Endothelial cell of umbilical vein (primary cell): ENCODE results near the gene MCTP1. TPM values are rescaled to one million over a fixed set of nuclear protein-coding genes. Genes with fewer than 3 reads are reported as not detected.

ENCODE experiments used
- BruUV-seq: library from RNA; stranded (reverse); fragments of 400-500 nt; replicated peaks from 2 replicates; lab custom pipeline; 2021; lab: Mats Ljungman, UMichigan
- CTCF ChIA-PET: fragments of 300-600, 350-600 bp; sonication (Branson Sonifier 250); formaldehyde crosslinking; loops from one replicate; lab custom pipeline; 2021; ENCODE audit warnings: antibody characterized with exemption, inconsistent platforms; lab: Charles Lee
- POLR2A ChIA-PET: fragments of 300-600, 350-600 bp; sonication (Branson Sonifier 250); formaldehyde crosslinking; loops from one replicate; lab custom pipeline; 2021; ENCODE audit warnings: antibody characterized with exemption, inconsistent platforms; lab: Charles Lee
- DNase-seq: peaks from one replicate; pipeline ENCODE4 v3.0.0-alpha.2; 2011; ENCODE audit warnings: low read depth, low spot score
- FAIRE-seq: peaks from 2 replicates; lab custom pipeline; 2011; peaks lifted over from hg19 to GRCh38; lab: Jason Lieb, UNC
- H2AFZ ChIP-seq: 2 replicates; pipeline ENCODE4 v1.6.0; 2012; ENCODE audit warnings: low read depth, low read length, control low read depth, inconsistent platforms
- H3K27ac ChIP-seq: 2 replicates; pipeline ENCODE4 v1.5.1; 2011; ENCODE audit warnings: low read depth, mild to moderate bottlenecking, control low read depth, low read length, moderate library complexity; ENCODE audit not compliant: insufficient read depth
- H3K27me3 ChIP-seq, 2 experiments: 2 replicates each; pipeline versions ENCODE4 v1.6.0 to v1.6.1; 2011; ENCODE audit warnings: low read length in 2 of 2, mixed read lengths in 1 of 2; ENCODE audit not compliant: control insufficient read depth in 2 of 2, insufficient read depth in 2 of 2
- H3K36me3 ChIP-seq, 2 experiments: 2 replicates in 1 of 2; 3 replicates in 1 of 2; pipeline ENCODE4 v1.5.1; 2011; ENCODE audit warnings: low read length in 2 of 2, mild to moderate bottlenecking in 1 of 2, moderate library complexity in 1 of 2; ENCODE audit not compliant: control insufficient read depth in 2 of 2, insufficient read depth in 2 of 2; ENCODE audit errors: extremely low read depth in 1 of 2
- H3K4me1 ChIP-seq: 3 replicates; pipeline ENCODE4 v1.5.1; 2011; ENCODE audit warnings: mild to moderate bottlenecking, low read length; ENCODE audit not compliant: control insufficient read depth, insufficient read depth; ENCODE audit errors: extremely low read depth
- H3K4me2 ChIP-seq: 2 replicates; pipeline ENCODE4 v1.6.1; 2011; ENCODE audit warnings: low read length, control low read depth, mixed read lengths; ENCODE audit not compliant: insufficient read depth
- H3K4me3 ChIP-seq, 3 experiments: fragments of 200-600 bp in 1 of 3; sonication (generic), shearing (Covaris generic) in 1 of 3; replicated peaks in 1 of 3; 2 replicates each; pipeline ENCODE4 v1.5.1; 2011 to 2016; ENCODE audit warnings: control low read depth in 3 of 3, low read length in 3 of 3, mild to moderate bottlenecking in 2 of 3, inconsistent platforms in 1 of 3, low read depth in 1 of 3, moderate library complexity in 1 of 3; ENCODE audit not compliant: insufficient read depth in 1 of 3
- H3K79me2 ChIP-seq: 2 replicates; pipeline ENCODE4 v1.6.0; 2012; ENCODE audit warnings: low read length, inconsistent platforms; ENCODE audit not compliant: control insufficient read depth, insufficient read depth
- H3K9ac ChIP-seq: replicated peaks from 2 replicates; pipeline ENCODE3; 2011; ENCODE audit warnings: low read length, control low read depth; ENCODE audit not compliant: insufficient read depth; ENCODE audit errors: extremely low read depth
- H3K9me1 ChIP-seq: replicated peaks from 3 replicates; pipeline ENCODE4 v1.6.0; 2011; ENCODE audit warnings: mild to moderate bottlenecking, low read length; ENCODE audit not compliant: control insufficient read depth, insufficient read depth; ENCODE audit errors: extremely low read depth
- H3K9me3 ChIP-seq: replicated peaks from 2 replicates; pipeline ENCODE4 v1.5.1; 2012; ENCODE audit warnings: low read length, inconsistent platforms; ENCODE audit not compliant: control insufficient read depth, insufficient read depth
- H4K20me1 ChIP-seq: replicated peaks from 2 replicates; pipeline ENCODE3; 2011; ENCODE audit warnings: mild to moderate bottlenecking, low read length; ENCODE audit not compliant: control insufficient read depth, insufficient read depth; ENCODE audit errors: extremely low read depth
- CTCF ChIP-seq, 2 donors: IDR thresholded peaks; 1 replicate in 1 of 2; 2 replicates in 1 of 2; pipeline ENCODE4 v1.5.1; 2011; ENCODE audit warnings: low read length in 2 of 2, mild to moderate bottlenecking in 2 of 2, moderate library complexity in 2 of 2, control low read depth in 1 of 2, inconsistent platforms in 1 of 2, low read depth in 1 of 2; ENCODE audit not compliant: insufficient read depth in 1 of 2; ENCODE audit errors: extremely low read depth in 1 of 2
- EZH2 ChIP-seq: IDR thresholded peaks from 2 replicates; pipeline ENCODE4 v1.6.1; 2012; ENCODE audit warnings: borderline replicate concordance, low read depth, mild to moderate bottlenecking, moderate library complexity, low read length, inconsistent platforms; ENCODE audit not compliant: severe bottlenecking
- FOS ChIP-seq: IDR thresholded peaks from 2 replicates; pipeline ENCODE4 v1.6.1; 2011; ENCODE audit warnings: mild to moderate bottlenecking, low read length, moderate library complexity, borderline replicate concordance; ENCODE audit not compliant: insufficient read depth
- GATA2 ChIP-seq: IDR thresholded peaks from 2 replicates; pipeline ENCODE4 v1.7.0; 2011; ENCODE audit warnings: low read depth, mild to moderate bottlenecking, moderate library complexity, mixed read lengths, low read length; ENCODE audit not compliant: insufficient read length, insufficient read depth
- JUN ChIP-seq: IDR thresholded peaks from 2 replicates; pipeline ENCODE4 v1.6.1; 2011; ENCODE audit warnings: borderline replicate concordance, low read depth; ENCODE audit not compliant: insufficient read length, insufficient read depth
- MAX ChIP-seq: IDR thresholded peaks from 2 replicates; pipeline ENCODE4 v1.6.1; 2011; ENCODE audit not compliant: insufficient read depth, insufficient read length
- MYC ChIP-seq: IDR thresholded peaks from one replicate; pipeline ENCODE4 v1.6.1; 2011; ENCODE audit warnings: mild to moderate bottlenecking, low read depth, low read length
- POLR2A ChIP-seq: IDR thresholded peaks from 2 replicates; pipeline ENCODE4 v1.6.1; 2012; ENCODE audit warnings: low read depth, mild to moderate bottlenecking, control low read depth, low read length
- POLR2AphosphoS5 ChIP-seq: IDR thresholded peaks from 2 replicates; pipeline ENCODE4 v1.6.1; 2012; ENCODE audit warnings: low read depth, mild to moderate bottlenecking, control low read depth, low read length, moderate library complexity; ENCODE audit not compliant: insufficient read depth
- dilution Hi-C: fragments of 300-500 bp; cut with MboI; formaldehyde crosslinking; loops from one replicate; pipeline ENCODE4 v1.15.0; 2019; ENCODE audit warnings: low sequenced_read_pairs; ENCODE audit not compliant: extremely low pct_ligation_motif_present
- intact Hi-C: fragments of 100-400 bp; cut with micrococcal nuclease; formaldehyde crosslinking; loops from one replicate; pipeline ENCODE4 v1.10.0; 2022
- polyA plus RNA-seq, 4 experiments: library from polyadenylated mRNA; depleted of rRNA in 3 of 4; stranded (reverse) in 3 of 4; unstranded in 1 of 4; fragments of >200 nt; gene quantifications; 2 replicates each; pipeline versions ENCODE4 v1.2.1 to v1.2.3, GENCODE V29; 2011 to 2012; ENCODE audit warnings: missing spikeins in 1 of 4
- total RNA-seq: library from RNA; stranded (reverse); gene quantifications from 2 replicates; pipeline ENCODE4 v1.2.3, GENCODE V29; 2021

Gene MCTP1
- total and polyA plus RNA-seq, 2 donors (not counting 3 experiments of a cell fraction or from before 2014, with no cell fraction given) = 79.3 to 203 TPM

DNA sequence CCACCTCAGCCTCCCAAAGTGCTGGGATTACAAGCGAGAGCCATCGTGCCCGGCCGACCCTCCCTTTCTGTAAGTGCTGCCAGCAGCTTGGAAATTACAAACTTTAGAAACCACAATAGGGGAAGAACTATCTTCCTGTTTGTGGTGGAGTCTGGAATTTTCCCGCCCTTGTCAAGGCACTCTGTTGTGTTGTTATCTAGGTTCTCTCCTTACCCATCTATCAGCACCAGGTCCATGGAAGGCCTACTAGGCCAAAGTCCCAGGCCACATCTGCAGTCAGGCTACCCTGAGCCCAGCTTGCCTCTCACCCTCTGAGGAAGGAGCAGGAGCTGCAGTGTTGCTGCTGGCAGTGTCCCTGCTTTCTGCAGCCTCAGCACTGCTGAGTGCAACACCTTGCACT lies 214.9 kb downstream of the MCTP1 start:
- CTCF ChIA-PET = interaction anchor here (1.5 kb wide), 1 partner anchor 14 kb away, joined by 5 read pairs; no protein-coding TSS in a partner anchor

More for the DNA sequence above, 214.9 kb downstream of the MCTP1 start:
- Histone ChIP-seq H3K9me3 (no peaks in the 10 kb centered on the region), H3K4me2 (no peak overlapping the region), H3K36me3 (peaks cover 7 to 9% of the 10 kb centered on the region in 2 experiments), H3K79me2 (peaks cover 72% of the 10 kb centered on the region), H3K4me3 (no peak overlapping the region), H3K27ac (no peak overlapping the region), H2AFZ (no peak overlapping the region), H3K9me1 (no peaks in the 10 kb centered on the region), H3K9ac (no peak overlapping the region), H3K27me3 (no peaks in the 10 kb centered on the region), H3K4me1 (peaks cover 8% of the 10 kb centered on the region), H4K20me1 (peaks cover 11% of the 10 kb centered on the region)
- peak; percentile 31 for DNase-seq
- POLR2A ChIA-PET = no interaction called here
- dilution Hi-C loops = no loop called here
- no TSS peak for BruUV-seq
- intact Hi-C loops = no loop called here
- no peak for FAIRE-seq
- no peak for TF ChIP-seq EZH2
- no peak for TF ChIP-seq POLR2AphosphoS5
- TF ChIP-seq POLR2A = no peak
- TF ChIP-seq MAX = no peak
- no peak for TF ChIP-seq MYC
- TF ChIP-seq FOS = no peak
- no peak for TF ChIP-seq CTCF (IDR thresholded peaks at IDR 0.05; ENCODE audit: extremely low read depth in 1 of 2, insufficient read depth in 1 of 2, low read depth in 1 of 2, low read length in 2 of 2)
- no peak for TF ChIP-seq GATA2
- no peak for TF ChIP-seq JUN
